Measurements from ENCODE around the gene PLXNA4.

PLXNA4 gene

DNA sequence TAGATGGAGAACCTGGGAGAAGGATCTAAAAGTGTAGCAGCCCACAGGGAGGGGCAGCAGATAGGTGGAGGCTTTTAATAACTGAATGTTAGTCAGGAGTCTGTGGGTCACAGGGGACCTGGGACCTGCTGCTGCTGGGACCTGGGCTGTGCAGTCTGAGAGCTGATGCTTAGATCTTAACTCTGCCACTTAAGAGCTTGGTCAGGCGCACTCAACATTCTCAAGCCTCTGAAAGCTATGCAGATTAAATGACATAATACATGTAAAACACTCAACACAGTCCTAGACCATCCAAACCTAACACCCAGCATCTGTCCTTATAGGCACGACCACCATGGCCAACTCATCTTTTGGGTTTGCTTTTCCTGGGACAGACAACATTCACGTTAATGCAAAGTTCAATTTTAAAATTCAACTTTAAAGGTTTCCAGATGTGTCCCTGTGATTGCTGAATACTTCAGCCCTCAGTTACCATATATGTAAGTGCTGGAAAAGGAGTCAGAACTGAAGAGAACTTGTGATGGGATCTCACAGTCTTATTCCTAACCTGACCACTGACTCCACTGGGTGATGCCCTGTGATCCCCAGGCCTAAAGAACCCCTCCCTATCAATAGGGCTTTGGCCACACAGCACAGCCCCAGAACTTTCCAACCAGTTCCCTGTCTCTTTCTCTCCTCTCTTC is 321.0 kb downstream of the PLXNA4 start:
- no peak for FAIRE-seq

DNA sequence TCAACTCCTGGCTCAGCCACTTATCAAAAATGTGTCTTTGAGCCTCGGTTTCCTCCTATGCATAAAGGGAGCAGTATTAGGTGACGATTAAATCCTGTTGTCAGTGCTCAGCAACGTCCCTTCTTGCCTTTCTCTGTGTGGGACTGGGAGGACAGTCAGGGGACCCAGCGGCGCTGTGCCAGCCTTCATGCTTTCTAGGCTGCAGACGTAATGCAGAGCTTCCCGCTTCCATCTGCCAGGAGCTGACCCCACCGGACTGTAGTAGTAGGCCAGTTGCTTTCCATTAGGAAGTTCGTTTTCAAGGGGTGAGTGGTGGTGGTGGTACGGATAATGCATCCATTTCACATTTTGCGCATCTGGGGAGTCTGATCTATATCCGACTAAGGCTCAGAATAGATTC is 321.8 kb downstream of the PLXNA4 start:
- no peak for FAIRE-seq

DNA sequence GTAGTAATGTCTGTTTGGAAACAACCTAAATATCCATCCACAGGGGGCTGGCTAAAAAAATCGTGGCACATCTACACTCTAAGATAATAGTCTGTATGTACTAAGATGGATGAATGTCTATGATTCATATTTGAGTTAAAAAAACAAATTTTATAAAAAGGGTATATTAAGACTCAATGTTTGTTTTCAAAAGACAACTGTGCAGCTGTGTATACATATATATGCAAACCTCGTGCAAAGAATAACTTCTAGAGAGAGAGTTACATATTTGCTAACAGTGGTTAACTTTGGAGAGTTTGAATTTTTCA is 323.5 kb downstream of the PLXNA4 start:
- FAIRE-seq, result no peak

DNA sequence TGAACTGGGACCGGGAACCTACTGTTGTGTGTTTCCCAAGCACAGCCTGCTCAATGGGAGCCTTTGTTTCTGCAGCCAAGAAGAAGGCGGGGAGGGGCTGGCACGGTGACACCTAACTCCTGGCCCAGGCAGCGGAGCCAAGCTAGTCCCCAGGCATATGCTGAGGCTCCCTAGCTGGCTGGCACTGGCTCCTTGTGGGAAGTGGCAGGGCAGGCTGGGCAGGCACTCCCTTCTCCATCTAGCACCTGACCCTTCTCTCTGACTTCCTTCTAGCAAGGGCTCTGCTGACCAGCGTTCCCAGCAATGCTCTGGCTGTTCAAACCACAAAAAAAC is 325.0 kb downstream of the PLXNA4 start:
- no peak for FAIRE-seq

DNA sequence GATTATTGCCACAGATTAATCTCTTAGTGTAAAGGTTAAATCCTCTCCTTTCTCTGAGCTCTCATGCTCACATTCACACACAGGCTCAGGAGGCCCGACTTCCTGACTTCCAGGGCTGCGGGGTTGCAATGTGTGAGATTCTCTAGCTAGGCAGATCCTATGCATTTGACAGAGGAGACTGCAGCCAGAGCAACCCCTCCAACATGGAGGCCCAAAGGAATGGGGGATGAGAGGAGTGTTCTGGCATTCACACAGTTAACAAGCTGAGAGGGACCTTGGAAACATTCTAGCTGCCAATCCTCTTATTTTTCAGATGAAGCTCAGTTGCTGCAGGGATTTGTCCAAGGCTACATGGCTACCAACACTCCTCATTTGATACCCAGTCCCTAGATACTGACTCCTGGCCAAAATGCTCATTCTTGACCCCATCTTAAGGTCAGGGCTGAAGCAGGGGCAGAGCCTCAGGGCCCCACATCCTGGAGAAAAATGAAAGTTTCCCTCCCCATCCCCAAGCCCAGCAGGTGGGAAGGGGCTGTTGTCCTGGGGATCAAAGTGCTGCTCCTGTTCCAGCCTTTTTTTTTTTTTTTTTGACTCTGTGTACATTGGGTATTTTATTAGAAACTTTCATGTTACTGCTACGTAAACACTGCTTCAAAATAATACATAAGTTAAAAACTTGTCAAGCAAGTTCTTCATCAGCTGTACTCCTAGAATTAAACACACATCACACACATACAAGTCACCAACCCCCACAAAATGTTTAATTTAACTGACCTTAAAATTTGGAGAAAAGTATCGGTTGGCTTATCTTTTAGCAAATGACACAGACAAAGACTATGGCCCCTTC is 325.6 kb downstream of the PLXNA4 start:
- FAIRE-seq, result peak; percentile 46

DNA sequence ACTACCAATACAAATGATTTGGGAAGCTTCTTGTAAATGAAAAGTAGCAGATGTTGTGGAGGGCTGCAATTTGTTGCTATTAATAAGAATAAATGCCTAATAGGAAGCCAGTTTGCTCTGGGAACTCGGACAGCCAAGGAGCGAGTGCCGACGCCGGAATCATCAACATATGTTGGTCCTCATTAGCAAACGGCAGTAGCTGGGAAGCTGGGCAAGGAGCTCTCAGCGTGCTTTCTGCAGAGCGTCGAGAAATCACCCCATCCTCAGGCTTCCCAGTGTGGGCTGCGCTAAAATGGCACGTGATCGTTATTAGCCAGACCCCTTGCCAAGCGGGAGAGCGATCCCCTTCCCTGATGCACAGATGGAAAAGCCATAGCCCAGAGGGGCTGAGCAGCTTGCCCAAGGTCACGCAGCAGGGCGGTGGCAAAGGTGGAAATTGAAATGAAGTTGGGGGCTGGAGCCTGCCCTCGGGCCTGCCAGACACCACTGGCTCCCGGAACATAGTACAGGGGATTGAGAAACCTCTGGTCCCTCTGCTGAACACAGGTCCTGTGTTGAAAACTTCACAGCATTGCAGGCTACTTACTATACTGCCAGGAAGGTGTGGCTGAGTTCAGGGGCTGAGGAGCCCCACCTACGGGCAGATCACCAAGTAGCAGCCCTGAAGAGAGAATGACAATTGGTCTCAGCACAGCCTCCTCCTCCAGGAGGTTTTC is 326.9 kb downstream of the PLXNA4 start:
- FAIRE-seq, result no peak

DNA sequence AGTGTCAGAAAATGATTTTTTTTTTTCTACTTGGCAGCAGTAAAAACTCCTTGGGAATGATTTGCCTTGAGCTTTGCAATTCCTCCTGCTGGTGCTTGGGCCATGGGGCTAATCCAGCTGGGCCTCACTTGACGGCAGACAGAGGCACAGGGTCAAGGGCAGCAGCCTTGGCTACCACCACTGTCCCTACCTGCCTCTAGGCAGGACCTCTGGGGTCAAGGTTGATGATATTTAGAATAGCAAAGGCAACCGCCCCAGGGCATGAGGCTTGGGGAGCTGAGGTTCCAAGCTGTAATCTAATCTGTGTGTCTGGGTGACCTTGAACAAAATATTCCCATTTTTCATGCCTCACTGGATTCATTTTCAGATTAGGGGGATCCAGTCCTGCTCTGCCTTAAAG is 327.4 kb downstream of the PLXNA4 start:
- no peak for FAIRE-seq

DNA sequence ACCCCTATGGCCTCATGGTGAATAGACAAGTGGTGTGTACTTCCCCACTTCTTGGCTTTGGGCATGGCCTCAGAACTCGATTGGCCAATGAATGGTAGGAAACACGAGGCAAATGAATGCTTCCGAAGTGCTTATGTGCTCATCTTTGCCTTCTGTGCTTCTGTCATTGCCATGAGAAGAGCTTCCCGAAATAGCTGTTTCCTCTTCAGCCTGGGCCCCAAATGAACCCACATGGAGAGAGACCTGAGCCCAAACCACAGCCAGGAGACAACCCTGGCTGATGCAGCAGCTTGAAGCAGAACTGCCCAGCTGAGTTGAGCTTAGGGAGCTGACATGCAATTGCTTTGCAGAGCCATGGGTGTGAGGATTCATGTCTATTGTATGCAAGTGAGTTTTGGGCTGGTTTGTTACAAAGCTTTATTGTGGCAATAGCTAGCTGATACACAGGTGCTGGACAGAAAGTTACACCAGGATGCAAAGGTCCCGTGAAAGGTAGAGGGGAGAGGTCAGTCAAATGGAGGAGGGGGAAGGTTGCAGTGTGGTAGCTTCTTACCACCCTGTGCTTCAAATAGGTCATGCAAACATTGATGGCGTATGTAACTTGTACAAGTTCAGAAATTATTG is 328.2 kb downstream of the PLXNA4 start:
- no peak for FAIRE-seq

DNA sequence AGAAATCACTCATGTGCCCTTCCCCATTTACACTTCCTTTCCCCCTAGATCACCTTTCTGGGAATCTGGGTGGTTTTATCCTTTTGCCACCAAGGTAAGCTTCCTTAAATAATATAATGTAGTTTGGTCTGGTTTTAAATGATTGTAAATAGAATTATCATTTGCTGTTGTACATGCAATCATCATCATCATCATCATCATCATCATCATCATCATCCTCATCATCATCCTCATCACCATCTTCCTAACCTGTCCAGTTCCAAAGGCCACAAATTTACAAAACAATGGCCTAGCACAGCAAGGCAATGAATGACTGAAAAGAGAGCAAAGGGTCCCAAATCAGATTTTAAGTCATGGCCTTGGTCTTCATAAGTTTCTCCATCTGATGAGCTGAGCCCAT is 329.7 kb downstream of the PLXNA4 start:
- no peak for FAIRE-seq

DNA sequence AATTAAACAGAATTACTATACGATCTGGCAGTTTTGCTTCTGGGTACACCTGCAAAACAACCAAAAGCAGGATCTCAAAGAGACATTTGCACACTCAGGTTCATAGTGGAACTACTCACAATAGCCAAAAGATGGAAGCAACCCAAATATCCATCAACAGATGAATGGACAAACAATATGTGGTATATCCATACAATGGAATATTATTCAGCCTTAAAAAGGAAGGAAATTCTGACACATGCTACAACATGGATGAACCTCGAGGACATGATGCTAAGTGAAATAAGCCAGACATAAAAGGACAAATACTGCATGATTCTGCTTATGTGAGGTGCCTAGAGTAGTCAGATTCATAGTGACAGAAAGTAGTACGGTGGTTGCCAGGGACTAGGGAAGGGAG is 330.7 kb downstream of the PLXNA4 start:
- no peak for FAIRE-seq

DNA sequence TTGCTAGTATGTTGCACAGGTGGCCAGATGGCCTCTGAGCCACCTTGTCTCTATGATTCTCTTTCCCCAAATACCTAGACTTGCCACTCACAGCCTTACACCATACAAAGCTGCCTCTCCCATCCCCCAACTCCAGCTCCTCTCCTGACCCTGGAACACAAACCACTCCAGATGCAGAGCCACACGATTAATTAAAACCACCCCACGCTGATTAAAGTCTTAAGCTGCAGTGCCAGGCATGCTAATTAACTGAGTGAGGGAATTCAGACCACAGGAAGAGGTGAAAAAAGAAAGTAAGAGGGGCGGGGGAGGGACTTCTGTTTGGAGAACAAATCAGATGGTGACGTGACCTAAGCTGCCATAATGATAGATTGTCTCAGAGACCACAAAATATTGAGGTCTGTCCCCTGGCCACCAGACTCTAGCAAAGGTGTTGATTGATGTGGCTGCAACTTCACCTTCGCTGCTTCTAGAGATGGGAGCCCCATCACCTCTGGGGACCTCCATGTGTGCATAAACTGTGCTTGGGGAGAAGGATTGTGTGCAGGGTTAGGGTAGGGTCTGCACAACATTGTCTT is 331.3 kb downstream of the PLXNA4 start:
- FAIRE-seq, result no peak

DNA sequence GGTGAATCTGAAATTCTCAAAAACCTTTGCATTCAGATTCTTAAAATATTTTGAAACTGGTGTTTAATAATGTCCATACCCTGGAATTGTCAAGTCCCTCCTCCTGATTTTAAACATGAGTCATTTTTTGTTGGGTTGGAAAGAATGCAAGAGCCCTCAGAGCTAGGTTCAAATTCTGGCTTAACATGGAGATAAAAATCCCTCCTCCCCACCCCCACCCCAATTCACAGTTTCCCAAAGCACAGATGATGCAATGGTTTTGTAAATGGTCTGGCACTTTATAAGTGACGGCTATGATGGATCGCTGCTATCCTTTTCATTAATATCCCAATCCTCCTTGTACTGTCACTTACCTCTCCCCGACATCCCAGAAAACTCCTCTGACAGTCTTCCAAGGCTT is 332.8 kb downstream of the PLXNA4 start:
- FAIRE-seq, result no peak

DNA sequence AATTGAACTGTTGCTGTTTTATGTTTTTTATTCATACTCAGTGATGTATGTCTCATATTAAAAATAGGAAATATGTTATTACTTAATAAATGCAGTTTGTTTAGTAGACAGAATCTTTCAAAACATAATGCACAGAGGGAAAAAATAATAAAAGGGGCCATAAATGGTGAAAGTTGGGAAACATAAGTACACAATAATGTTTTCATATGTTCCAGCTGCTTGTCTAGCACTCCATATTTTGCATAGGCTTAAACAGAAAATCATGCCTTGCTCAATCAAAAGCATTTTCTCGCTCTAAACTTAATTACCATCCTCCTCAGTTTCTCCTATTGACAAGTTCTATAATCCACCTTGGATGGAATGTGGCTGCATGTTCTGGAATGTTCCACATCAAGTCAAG is 333.2 kb downstream of the PLXNA4 start:
- no peak for FAIRE-seq

DNA sequence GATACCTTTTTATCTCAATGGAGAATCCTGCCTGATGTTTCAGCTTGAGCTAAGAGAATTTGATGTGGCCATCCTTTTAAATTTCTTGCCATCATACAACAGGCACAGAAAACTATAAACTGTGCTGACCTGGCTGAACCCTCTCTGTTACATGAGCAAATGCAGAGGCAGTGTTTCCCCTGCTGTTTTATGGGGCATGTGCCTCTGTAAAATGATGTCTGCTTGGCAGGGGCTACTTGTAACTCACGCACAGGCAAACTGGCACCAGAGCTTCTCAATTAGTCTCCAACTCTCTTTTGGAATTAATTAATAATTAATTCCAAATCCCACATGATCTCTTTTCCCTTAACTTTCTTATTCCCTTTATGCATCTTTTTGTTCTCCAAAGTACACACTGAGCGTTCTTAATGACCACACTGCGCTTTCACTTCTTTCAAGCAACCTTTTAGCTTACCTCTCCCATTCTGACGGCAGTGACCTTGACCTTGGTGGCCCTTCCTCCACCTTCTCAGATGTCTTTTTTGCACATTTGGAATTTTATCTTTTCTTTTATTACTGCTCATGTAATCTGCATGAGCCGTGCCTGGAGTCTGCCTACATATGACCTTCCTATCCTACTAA is 334.0 kb downstream of the PLXNA4 start:
- FAIRE-seq, result no peak

DNA sequence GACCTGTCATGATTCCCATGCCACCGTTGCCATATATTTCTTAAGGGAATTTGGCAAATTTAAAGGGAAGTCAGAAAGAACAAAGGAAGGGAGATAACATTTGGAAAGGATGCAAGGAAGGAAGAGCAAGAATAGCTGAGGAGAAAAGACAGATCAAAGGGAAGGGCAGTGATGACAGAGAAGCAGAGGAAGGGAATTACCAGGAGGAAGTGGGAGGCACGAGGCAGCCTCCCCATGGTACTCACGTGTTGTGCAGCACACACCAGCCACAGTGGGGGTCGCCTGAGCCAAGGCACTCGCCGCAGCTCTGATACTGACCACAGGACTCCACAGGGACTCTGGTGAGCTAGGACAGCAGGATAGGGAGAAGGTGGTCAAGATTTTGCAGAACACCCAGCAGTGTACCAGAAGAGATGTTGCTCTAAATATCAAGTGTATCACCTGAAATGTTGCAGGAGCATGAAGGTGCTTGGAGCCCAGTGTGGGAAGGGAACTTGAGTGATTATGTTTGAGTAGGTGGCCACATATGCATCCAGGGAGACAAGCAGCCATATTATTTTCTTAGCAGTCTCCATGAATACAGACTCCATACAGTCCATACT is 335.3 kb downstream of the PLXNA4 start:
- FAIRE-seq, result no peak

DNA sequence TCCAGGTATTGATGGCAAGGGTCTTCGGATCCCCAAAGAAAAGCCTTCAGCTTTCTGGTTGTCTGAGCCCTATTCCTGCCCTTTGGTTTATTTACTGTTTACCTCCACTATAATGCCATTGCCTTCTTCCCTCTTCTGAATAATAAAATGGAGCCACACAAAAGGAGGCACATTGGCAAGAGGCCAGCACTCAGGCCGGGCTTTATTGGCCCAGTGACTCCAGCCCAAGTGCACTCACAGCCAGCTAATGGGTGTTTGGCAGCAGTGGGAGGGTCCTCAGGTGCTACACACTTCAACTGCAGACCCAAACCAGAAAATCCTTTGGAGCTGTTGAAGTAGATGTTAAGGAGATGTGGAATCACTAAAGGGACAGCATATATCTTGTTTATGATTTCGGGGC is 336.0 kb downstream of the PLXNA4 start:
- no peak for FAIRE-seq

DNA sequence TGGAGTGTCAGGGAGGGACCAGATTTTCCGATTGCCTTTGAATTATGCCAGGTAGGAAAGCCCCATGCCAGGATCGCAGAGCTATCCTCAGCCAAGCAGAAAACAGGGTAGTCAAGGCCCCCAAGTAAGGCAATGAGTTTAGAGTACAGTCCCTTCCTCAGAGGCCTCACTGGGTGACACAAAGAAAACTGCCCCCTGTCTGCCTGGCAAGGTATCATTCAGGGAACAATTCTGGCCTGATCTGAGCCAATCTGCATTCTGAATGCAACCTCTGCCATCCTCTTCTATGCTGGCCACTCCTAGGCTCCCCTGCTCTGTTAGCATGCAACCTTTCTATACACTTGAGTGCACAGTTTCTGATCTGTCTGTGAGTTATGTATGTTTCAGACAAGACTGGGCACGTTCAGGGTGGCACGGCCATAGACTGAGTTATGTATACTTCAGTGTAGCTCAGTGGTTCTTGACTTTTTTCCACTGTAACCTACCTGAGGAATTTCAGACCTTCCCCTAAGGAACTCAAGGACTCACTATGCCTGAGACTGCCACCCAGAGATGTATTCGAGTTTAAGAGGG is 336.8 kb downstream of the PLXNA4 start:
- FAIRE-seq, result no peak

DNA sequence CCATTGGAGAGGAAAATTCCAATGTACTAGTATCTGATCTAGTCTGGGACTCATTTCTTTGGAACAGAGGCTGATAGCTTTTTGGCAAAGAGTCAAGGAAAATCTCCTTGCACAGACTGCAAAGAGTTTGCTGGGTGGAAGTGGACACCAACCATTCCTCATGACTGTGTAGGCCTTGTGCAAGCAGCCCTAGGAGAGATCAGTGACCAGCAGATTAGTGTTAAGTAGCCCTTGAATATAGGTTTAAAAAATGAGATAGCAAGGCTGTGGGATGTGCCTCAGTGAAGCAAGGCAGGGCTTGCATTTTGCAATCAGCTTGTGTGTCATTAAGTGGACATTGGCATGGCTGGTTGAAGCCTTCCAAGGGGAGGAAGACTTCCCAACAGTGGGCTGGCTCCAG is 341.6 kb downstream of the PLXNA4 start:
- no peak for FAIRE-seq

DNA sequence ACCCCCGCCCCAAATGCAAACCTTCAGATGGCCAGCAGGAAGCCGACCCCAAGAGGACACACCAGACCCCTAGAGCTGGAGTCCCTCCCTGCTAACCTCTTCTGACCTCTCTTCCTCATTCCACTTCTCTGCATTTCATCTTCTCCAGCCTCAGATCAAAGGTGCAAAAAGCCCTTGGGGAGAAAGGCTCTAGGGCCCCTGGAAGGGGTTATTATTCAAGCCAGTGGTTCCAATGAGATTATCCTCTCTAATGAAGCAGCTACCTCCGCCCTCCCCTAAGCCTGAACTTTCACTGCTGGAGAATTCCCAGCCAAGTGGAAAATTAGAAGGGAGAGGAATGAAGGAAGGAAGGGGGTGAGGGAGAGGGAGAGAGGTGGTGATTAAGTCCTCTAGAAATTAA is 343.9 kb downstream of the PLXNA4 start:
- FAIRE-seq, result no peak

DNA sequence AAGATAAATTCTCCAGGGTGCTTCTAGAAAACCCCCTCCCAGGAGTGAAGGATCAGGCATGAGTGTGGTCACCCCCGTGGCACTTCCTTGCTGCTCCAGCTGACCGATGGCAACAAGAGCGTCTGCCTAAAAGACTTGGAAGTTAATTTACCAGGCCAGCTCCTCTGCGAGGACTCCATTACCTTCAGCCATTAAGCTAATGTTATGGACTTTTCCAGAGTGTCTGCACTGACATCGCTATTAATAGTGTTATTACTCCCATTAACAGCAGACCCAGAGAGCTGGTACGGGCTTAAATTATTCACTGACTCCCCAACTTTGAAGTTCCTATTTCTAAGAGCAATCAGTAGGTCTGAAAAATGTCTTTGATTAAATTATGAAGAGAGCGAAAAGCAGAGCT is 345.8 kb downstream of the PLXNA4 start:
- no peak for FAIRE-seq

DNA sequence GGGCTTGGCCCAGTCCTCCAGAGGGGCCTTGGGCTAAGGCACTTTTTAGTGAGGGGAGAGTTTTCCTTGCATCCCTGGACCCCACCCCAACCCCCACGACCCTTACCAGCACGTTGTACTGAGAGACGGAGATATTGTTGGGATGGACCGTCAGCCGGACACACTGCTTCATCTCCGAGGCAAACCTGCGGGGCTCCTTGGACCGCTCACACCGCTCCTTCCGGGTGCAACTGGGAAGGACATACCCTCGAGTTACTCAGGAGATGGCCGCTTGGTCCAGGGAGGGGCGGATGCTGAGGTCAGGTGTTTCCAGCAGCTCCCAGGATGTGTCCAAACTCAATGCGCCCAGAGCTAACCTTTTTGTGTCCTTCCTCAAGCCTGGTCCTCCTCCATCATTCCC is 348.0 kb downstream of the PLXNA4 start:
- FAIRE-seq, result no peak

DNA sequence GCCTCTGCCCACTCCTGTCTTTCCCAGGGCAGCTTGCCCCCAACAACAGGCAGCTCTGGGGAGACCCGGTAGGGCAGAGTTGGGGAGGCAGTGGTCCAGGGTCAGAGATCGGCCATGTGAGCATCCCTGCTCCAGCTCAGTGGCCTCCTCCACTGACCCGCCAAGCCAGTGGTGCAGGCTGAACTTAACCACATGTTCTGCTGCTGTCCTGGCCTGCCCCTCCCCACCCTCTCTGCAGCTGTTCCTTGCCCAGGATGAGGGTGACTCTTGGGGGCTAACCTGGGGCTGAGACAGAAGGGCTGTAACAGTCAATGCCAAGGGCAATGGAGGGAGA is 349.3 kb downstream of the PLXNA4 start:
- FAIRE-seq, result no peak
